Mesendoderm (in vitro differentiated cells): ENCODE data around the gene RANGAP1.

Experiments used
- DNase-seq: peaks from one replicate; pipeline ENCODE4 v3.0.0; 2013
- H2AK5ac ChIP-seq: 2 replicates; pipeline ENCODE4 v1.6.1; 2013; ENCODE audit warnings: low read length, inconsistent platforms
- H2BK120ac ChIP-seq: 2 replicates; pipeline ENCODE4 v1.6.1; 2013; ENCODE audit warnings: low read depth, mild to moderate bottlenecking, low read length, moderate library complexity, mixed read lengths
- H2BK15ac ChIP-seq: replicated peaks from 2 replicates; pipeline ENCODE4 v1.6.1; 2013; ENCODE audit warnings: low read depth, mild to moderate bottlenecking, moderate library complexity
- H2BK5ac ChIP-seq: 2 replicates; pipeline ENCODE4 v1.6.1; 2013; ENCODE audit warnings: low read length, inconsistent platforms
- H3K18ac ChIP-seq: 2 replicates; pipeline ENCODE4 v1.6.1; 2013; ENCODE audit warnings: mild to moderate bottlenecking, low read length, mixed read lengths
- H3K23ac ChIP-seq: one replicate; pipeline ENCODE4 v1.6.1; 2013; ENCODE audit warnings: low read length
- H3K27ac ChIP-seq: 2 replicates; pipeline ENCODE4 v1.5.1; 2013; ENCODE audit warnings: low read depth, mild to moderate bottlenecking, inconsistent platforms, low read length, moderate library complexity
- H3K27me3 ChIP-seq: 2 replicates; pipeline ENCODE4 v1.6.1; 2013; ENCODE audit warnings: low read length, control low read depth, mild to moderate bottlenecking, inconsistent platforms; ENCODE audit not compliant: insufficient read depth, poor library complexity
- H3K36me3 ChIP-seq: 2 replicates; pipeline ENCODE4 v1.6.1; 2013; ENCODE audit warnings: low read length, inconsistent platforms; ENCODE audit not compliant: control insufficient read depth, insufficient read depth
- H3K4ac ChIP-seq: one replicate; pipeline ENCODE4 v1.6.1; 2013; ENCODE audit warnings: low read depth, mild to moderate bottlenecking, low read length, moderate library complexity
- H3K4me1 ChIP-seq: 2 replicates; pipeline ENCODE4 v1.6.1; 2013; ENCODE audit warnings: low read depth, low read length, inconsistent platforms; ENCODE audit not compliant: control insufficient read depth
- H3K4me2 ChIP-seq: 2 replicates; pipeline ENCODE4 v1.6.1; 2013; ENCODE audit warnings: low read length
- H3K4me3 ChIP-seq: 2 replicates; pipeline ENCODE4 v1.5.1; 2013; ENCODE audit warnings: mild to moderate bottlenecking, low read length
- H3K56ac ChIP-seq: one replicate; pipeline ENCODE4 v1.6.1; 2013; ENCODE audit warnings: low read length
- H3K79me1 ChIP-seq: 2 replicates; pipeline ENCODE4 v1.6.1; 2013; ENCODE audit warnings: low read length, inconsistent platforms
- H3K79me2 ChIP-seq: 2 replicates; pipeline ENCODE4 v1.6.1; 2013; ENCODE audit warnings: mild to moderate bottlenecking, low read length; ENCODE audit not compliant: control insufficient read depth, insufficient read depth
- H3K9ac ChIP-seq: 2 replicates; pipeline ENCODE4 v1.6.1; 2013; ENCODE audit warnings: low read length, inconsistent platforms
- H4K5ac ChIP-seq: one replicate; pipeline ENCODE4 v1.6.1; 2013; ENCODE audit warnings: low read length
- H4K8ac ChIP-seq: one replicate; pipeline ENCODE4 v1.6.1; 2013; ENCODE audit warnings: low read depth, mild to moderate bottlenecking, control low read depth, low read length, moderate library complexity
- WGBS: extraction: QIAGEN DNeasy Blood & Tissue Kit; methylation state at CpG from one replicate; pipeline ENCODE4 v1.1.7; 2013; ENCODE audit warnings: low lambda C conversion rate, missing lambda C conversion rate; ENCODE audit not compliant: insufficient coverage; ENCODE audit errors: extremely low coverage; 5-methylcytosine and 5-hydroxymethylcytosine counted together

The RANGAP1 gene

GRCh38 chr22:41215926-41216325 is 70.1 kb downstream of the RANGAP1 start:
- no peaks in the 10 kb centered on the region for H3K27me3 ChIP-seq
- H2BK5ac ChIP-seq: no peak overlapping the region
- H3K4me3 ChIP-seq: no peak overlapping the region
- no peak overlapping the region for H3K56ac ChIP-seq
- H2BK120ac ChIP-seq: no peak overlapping the region
- H3K18ac ChIP-seq: no peak overlapping the region
- H2AK5ac ChIP-seq: no peak overlapping the region
- H4K5ac ChIP-seq: no peak overlapping the region
- no peak overlapping the region for H3K4me2 ChIP-seq
- H4K8ac ChIP-seq: no peak overlapping the region
- H2BK15ac ChIP-seq: no peak overlapping the region
- no peaks in the 10 kb centered on the region for H3K4me1 ChIP-seq
- peaks cover 10% of the 10 kb centered on the region for H3K36me3 ChIP-seq
- no peaks in the 10 kb centered on the region for H3K79me2 ChIP-seq
- H3K79me1 ChIP-seq: no peaks in the 10 kb centered on the region
- no peak overlapping the region for H3K9ac ChIP-seq
- H3K4ac ChIP-seq: no peak overlapping the region
- no peak for DNase-seq
- WGBS: no CpG with 5 or more reads among the region's 7 CpGs
- no peak overlapping the region for H3K23ac ChIP-seq
- H3K27ac ChIP-seq: no peak overlapping the region

- H3K79me1 ChIP-seq: no peaks in the 10 kb centered on the region
- no peaks in the 10 kb centered on the region for H3K79me2 ChIP-seq
- no peak overlapping the region for H3K23ac ChIP-seq
- H3K56ac ChIP-seq: no peak overlapping the region
- H3K4me2 ChIP-seq: no peak overlapping the region
- no peak overlapping the region for H2AK5ac ChIP-seq
- no peak overlapping the region for H4K8ac ChIP-seq
- H3K27ac ChIP-seq: no peak overlapping the region
- no peaks in the 10 kb centered on the region for H3K27me3 ChIP-seq
- H3K4me1 ChIP-seq: no peaks in the 10 kb centered on the region
- no peak overlapping the region for H3K4me3 ChIP-seq
- peaks cover 7% of the 10 kb centered on the region for H3K36me3 ChIP-seq
- WGBS: no CpG with 5 or more reads among the region's 10 CpGs
- H2BK5ac ChIP-seq: no peak overlapping the region
- no peak overlapping the region for H3K18ac ChIP-seq
- no peak overlapping the region for H3K9ac ChIP-seq
- H4K5ac ChIP-seq: no peak overlapping the region
- no peak overlapping the region for H2BK15ac ChIP-seq
- DNase-seq: no peak
- no peak overlapping the region for H2BK120ac ChIP-seq
- no peak overlapping the region for H3K4ac ChIP-seq
Measured at GRCh38 chr22:41215409-41215808, 70.6 kb downstream of the RANGAP1 start.

GRCh38 chr22:41206719-41207118 is 79.3 kb downstream of the RANGAP1 start:
- H2BK5ac ChIP-seq: no peak overlapping the region
- H3K27ac ChIP-seq: no peak overlapping the region
- H3K4me3 ChIP-seq: no peak overlapping the region
- no peaks in the 10 kb centered on the region for H3K27me3 ChIP-seq
- H2BK120ac ChIP-seq: no peak overlapping the region
- no peak overlapping the region for H2BK15ac ChIP-seq
- H3K9ac ChIP-seq: no peak overlapping the region
- H3K18ac ChIP-seq: no peak overlapping the region
- no peak overlapping the region for H4K5ac ChIP-seq
- H3K79me2 ChIP-seq: peaks cover 4% of the 10 kb centered on the region
- DNase-seq: no peak
- H2AK5ac ChIP-seq: no peak overlapping the region
- no peak overlapping the region for H3K4ac ChIP-seq
- WGBS: no CpG with 5 or more reads among the region's 9 CpGs
- no peak overlapping the region for H3K4me2 ChIP-seq
- no peak overlapping the region for H4K8ac ChIP-seq
- H3K4me1 ChIP-seq: no peaks in the 10 kb centered on the region
- no peak overlapping the region for H3K23ac ChIP-seq
- H3K36me3 ChIP-seq: no peaks in the 10 kb centered on the region
- H3K56ac ChIP-seq: no peak overlapping the region
- peaks cover 4% of the 10 kb centered on the region for H3K79me1 ChIP-seq

GRCh38 chr22:41204992-41205900 is 80.7 kb downstream of the RANGAP1 start, which contains the start of gene L3MBTL2:
L3MBTL2 (plus strand) TSS chr22:41205312; CDS start chr22:41205363, 51 bp downstream.
- peak within 1 kb of the TSS; percentile 85 for H3K56ac ChIP-seq
- WGBS: no CpG with 5 or more reads among the region's 47 CpGs
- no peak within 1 kb of the TSS for H3K27ac ChIP-seq
- no peak within 1 kb of the TSS for H2BK120ac ChIP-seq
- no peak within 1 kb of the TSS for H4K8ac ChIP-seq
- no peak within 1 kb of the TSS for H4K5ac ChIP-seq
- no peaks in the 10 kb centered on the region for H3K27me3 ChIP-seq
- peaks cover 4% of the 10 kb centered on the region for H3K79me1 ChIP-seq
- no peak within 1 kb of the TSS for H3K18ac ChIP-seq
- no peak within 1 kb of the TSS for H3K4ac ChIP-seq
- H3K23ac ChIP-seq: no peak within 1 kb of the TSS
- H3K36me3 ChIP-seq: no peaks in the 10 kb centered on the region
- H3K4me3 ChIP-seq: peak within 1 kb of the TSS; percentile 49
- H3K79me2 ChIP-seq: peaks cover 4% of the 10 kb centered on the region
- no peak within 1 kb of the TSS for H2BK5ac ChIP-seq
- no peaks in the 10 kb centered on the region for H3K4me1 ChIP-seq
- H3K4me2 ChIP-seq: peak within 1 kb of the TSS; percentile 49
- peak within 1 kb of the TSS; percentile 15 for H2AK5ac ChIP-seq
- DNase-seq: peak; percentile 99
- no peak within 1 kb of the TSS for H2BK15ac ChIP-seq
- peak within 1 kb of the TSS; percentile 70 for H3K9ac ChIP-seq

- Histone ChIP-seq H3K9ac (no peak overlapping the region), H3K23ac (no peak overlapping the region), H3K4me3 (no peak overlapping the region), H2BK5ac (no peak overlapping the region), H2BK15ac (no peak overlapping the region), H3K79me2 (peaks cover 4% of the 10 kb centered on the region), H3K27ac (no peak overlapping the region), H3K56ac (no peak overlapping the region), H2AK5ac (no peak overlapping the region), H3K4me2 (no peak overlapping the region), H3K36me3 (no peaks in the 10 kb centered on the region), H4K5ac (no peak overlapping the region), H2BK120ac (no peak overlapping the region), H3K18ac (no peak overlapping the region), H3K4me1 (no peaks in the 10 kb centered on the region), H4K8ac (no peak overlapping the region), H3K79me1 (peaks cover 4% of the 10 kb centered on the region), H3K27me3 (no peaks in the 10 kb centered on the region), H3K4ac (no peak overlapping the region)
- no CpG with 5 or more reads among the region's 6 CpGs for WGBS
- DNase-seq: no peak
Measured at GRCh38 chr22:41204066-41204465, 81.9 kb downstream of the RANGAP1 start.
